H54 (cell line): Measurements from ENCODE around the gene MCM7.

Source experiments
- DNase-seq: peaks from one replicate; pipeline ENCODE4 v3.0.0; 2011; ENCODE audit warnings: low spot score, mixed read lengths; ENCODE audit not compliant: insufficient read length
- FAIRE-seq: peaks from 3 replicates; lab custom pipeline; 2011; peaks lifted over from hg19 to GRCh38; lab: Jason Lieb, UNC
- POLR2A ChIP-seq: IDR thresholded peaks from 2 replicates; pipeline ENCODE4 v1.6.1; 2011; ENCODE audit warnings: low read depth, mild to moderate bottlenecking, low read length

The MCM7 gene

GRCh38 chr7:100059251-100059739 is 41.9 kb downstream of the MCM7 start:
- FAIRE-seq = no peak
- no peak for TF ChIP-seq POLR2A
- DNase-seq = no peak

- no peak for TF ChIP-seq POLR2A
- DNase-seq (no peak), FAIRE-seq (no peak)
These were observed 44.2 kb downstream of the MCM7 start for GRCh38 chr7:100057006-100057405.

- no peak for FAIRE-seq
- peak; percentile 72 for DNase-seq
- no peak for TF ChIP-seq POLR2A
These were observed 48.0 kb downstream of the MCM7 start for GRCh38 chr7:100053215-100053614.

- no peak for DNase-seq
- no peak for TF ChIP-seq POLR2A
- no peak for FAIRE-seq
These were observed 49.6 kb downstream of the MCM7 start for GRCh38 chr7:100051611-100052010.

- TF ChIP-seq POLR2A = peak; percentile 85
- peak; percentile 81 for DNase-seq
- FAIRE-seq = no peak
These were observed 51.5 kb downstream of the MCM7 start, which contains the start of gene ZSCAN21 for GRCh38 chr7:100049441-100050291. Gene ZSCAN21, plus strand, starts transcription at chr7:100049774. Its CDS starts 7,233 bp downstream, at chr7:100057007.

GRCh38 chr7:100048680-100049079 is 52.5 kb downstream of the MCM7 start:
- no peak for TF ChIP-seq POLR2A
- DNase-seq (no peak), FAIRE-seq (no peak)

- TF ChIP-seq POLR2A = no peak
- DNase-seq = no peak
- FAIRE-seq = no peak
These were observed 56.5 kb downstream of the MCM7 start for GRCh38 chr7:100044718-100045117.
